HCT116 (cell line): ENCODE data around the gene PADI3.

Experiments
- CTCF ChIP-seq, 3 experiments: fragments of 200-600 bp in 1 of 3; sonication (generic) in 1 of 3; IDR thresholded peaks in 2 of 3; conservative IDR thresholded peaks in 1 of 3; 2 replicates each; pipeline ENCODE4 v1.5.1; 2012 to 2017; ENCODE audit warnings: low read depth in 2 of 3, low read length in 2 of 3, antibody characterized with exemption in 1 of 3, borderline replicate concordance in 1 of 3, control low read depth in 1 of 3, mild to moderate bottlenecking in 1 of 3, mixed read lengths in 1 of 3, mixed run types in 1 of 3, moderate library complexity in 1 of 3; ENCODE audit not compliant: insufficient read depth in 1 of 3
- EGR1 ChIP-seq: IDR thresholded peaks from 2 replicates; pipeline ENCODE4 v1.6.1; 2012; ENCODE audit warnings: low read depth
- EZH2 ChIP-seq: fragments of 200-600 bp; sonication (generic); IDR thresholded peaks from 2 replicates; pipeline ENCODE4 v1.6.1; 2017; ENCODE audit warnings: antibody characterized with exemption, mixed run types
- FOSL1 ChIP-seq: IDR thresholded peaks from 2 replicates; pipeline ENCODE4 v1.6.1; 2012; ENCODE audit warnings: low read depth
- JUND ChIP-seq: IDR thresholded peaks from 2 replicates; pipeline ENCODE4 v1.6.1; 2012
- MAX ChIP-seq: IDR thresholded peaks from 2 replicates; pipeline ENCODE4 v1.6.1; 2012
- POLR2A ChIP-seq: IDR thresholded peaks from 2 replicates; pipeline ENCODE4 v1.7.0; 2011; ENCODE audit warnings: borderline replicate concordance; ENCODE audit not compliant: insufficient read depth, insufficient read length; ENCODE audit errors: extremely low read depth
- POLR2AphosphoS5 ChIP-seq: IDR thresholded peaks from 2 replicates; pipeline ENCODE4 v1.6.1; 2011; ENCODE audit warnings: mild to moderate bottlenecking, low read depth, low read length, moderate library complexity
- RAD21 ChIP-seq: IDR thresholded peaks from 2 replicates; pipeline ENCODE4 v1.6.1; 2012; ENCODE audit warnings: low read depth, mild to moderate bottlenecking
- REST ChIP-seq: IDR thresholded peaks from 2 replicates; pipeline ENCODE4 v1.6.1; 2012; ENCODE audit warnings: low read depth
- TCF7L2 ChIP-seq: IDR thresholded peaks from 2 replicates; pipeline ENCODE4 v1.7.0; 2011; ENCODE audit warnings: borderline replicate concordance, inconsistent platforms; ENCODE audit not compliant: insufficient read depth, insufficient read length; ENCODE audit errors: extremely low read depth
- YY1 ChIP-seq: IDR thresholded peaks from 2 replicates; pipeline ENCODE4 v1.6.1; 2011; ENCODE audit warnings: low read length, low read depth, moderate library complexity, mild to moderate bottlenecking; ENCODE audit not compliant: insufficient replicate concordance; ENCODE audit errors: extremely low read depth
- ZBTB33 ChIP-seq: IDR thresholded peaks from 2 replicates; pipeline ENCODE4 v1.6.1; 2011; ENCODE audit warnings: mild to moderate bottlenecking, low read length, moderate library complexity; ENCODE audit not compliant: insufficient replicate concordance; ENCODE audit errors: extremely low read depth
- ZNF274 ChIP-seq: fragments of 200-500 bp; sonication (Bioruptor generic); IDR thresholded peaks from 2 replicates; pipeline ENCODE4 v1.6.1; 2014; ENCODE audit warnings: mild to moderate bottlenecking, low read depth, low read length, inconsistent platforms

GRCh38 chr1:17206196-17206595, 42.7 kb upstream of the PADI3 start:
- no peak for TF ChIP-seq POLR2A
- TF ChIP-seq CTCF (IDR thresholded peaks at IDR 0.05 in 2 of 3, conservative IDR thresholded peaks at IDR 0.05 in 1 of 3; ENCODE audit: borderline replicate concordance in 1 of 3, insufficient read depth in 1 of 3, low read depth in 2 of 3, low read length in 2 of 3), result no peak
- no peak for TF ChIP-seq ZNF274
- no peak for TF ChIP-seq POLR2AphosphoS5
- no peak for TF ChIP-seq RAD21
- TF ChIP-seq TCF7L2, result no peak
- TF ChIP-seq MAX, result no peak
- no peak for TF ChIP-seq REST
- TF ChIP-seq EZH2, result no peak
- TF ChIP-seq ZBTB33, result no peak
- TF ChIP-seq EGR1, result no peak
- no peak for TF ChIP-seq YY1
- no peak for TF ChIP-seq FOSL1
- TF ChIP-seq JUND, result no peak
